GM13976 (cell line): ENCODE data around the gene GNPTAB.

Experiments used
- DNase-seq: peaks from one replicate; pipeline ENCODE4 v3.0.0; 2012; ENCODE audit warnings: low spot score
- CTCF ChIP-seq: IDR thresholded peaks from 2 replicates; pipeline ENCODE4 v1.5.1; 2012; ENCODE audit warnings: borderline replicate concordance, mild to moderate bottlenecking; ENCODE audit not compliant: insufficient read depth; ENCODE audit errors: extremely low read depth, missing control alignments, control extremely low read depth
- in situ Hi-C: fragments of 300-500 bp; cut with MboI; formaldehyde crosslinking; loops from one replicate; pipeline ENCODE4 v1.12.0; 2022; ENCODE audit warnings: low sequenced_read_pairs, mixed read lengths, inconsistent platforms; ENCODE audit not compliant: unreplicated experiment

The GNPTAB gene

GRCh38 chr12:101829639-101830366 is 956 bp downstream of the GNPTAB start:
- in situ Hi-C loops = loop anchor here (5.0 kb wide), 1 partner anchor 48 kb away; no protein-coding TSS in a partner anchor
- no peak for TF ChIP-seq CTCF
- no peak for DNase-seq

GRCh38 chr12:101828463-101829196 is 2.1 kb downstream of the GNPTAB start:
- TF ChIP-seq CTCF = no peak
- in situ Hi-C loops = loop anchor here (5.0 kb wide), 1 partner anchor 46 kb away; no protein-coding TSS in a partner anchor
- DNase-seq = no peak

GRCh38 chr12:101826766-101827368 is 3.9 kb downstream of the GNPTAB start:
- in situ Hi-C loops = loop anchor here (5.0 kb wide), 1 partner anchor 45 kb away; no protein-coding TSS in a partner anchor
- TF ChIP-seq CTCF = no peak
- no peak for DNase-seq

- no peak for TF ChIP-seq CTCF
- DNase-seq = no peak
- in situ Hi-C loops = loop anchor here (5.0 kb wide), 1 partner anchor 43 kb away; no protein-coding TSS in a partner anchor
These were observed 5.9 kb downstream of the GNPTAB start for GRCh38 chr12:101824831-101825230.

GRCh38 chr12:101823891-101824290 is 6.9 kb downstream of the GNPTAB start:
- TF ChIP-seq CTCF = peak; percentile 3
- in situ Hi-C loops = no loop called here
- DNase-seq = peak; percentile 69

GRCh38 chr12:101823039-101823438 is 7.7 kb downstream of the GNPTAB start:
- TF ChIP-seq CTCF = no peak
- DNase-seq = no peak
- in situ Hi-C loops = no loop called here
